ENCODE measurements around the gene SHB.

Gene SHB

DNA sequence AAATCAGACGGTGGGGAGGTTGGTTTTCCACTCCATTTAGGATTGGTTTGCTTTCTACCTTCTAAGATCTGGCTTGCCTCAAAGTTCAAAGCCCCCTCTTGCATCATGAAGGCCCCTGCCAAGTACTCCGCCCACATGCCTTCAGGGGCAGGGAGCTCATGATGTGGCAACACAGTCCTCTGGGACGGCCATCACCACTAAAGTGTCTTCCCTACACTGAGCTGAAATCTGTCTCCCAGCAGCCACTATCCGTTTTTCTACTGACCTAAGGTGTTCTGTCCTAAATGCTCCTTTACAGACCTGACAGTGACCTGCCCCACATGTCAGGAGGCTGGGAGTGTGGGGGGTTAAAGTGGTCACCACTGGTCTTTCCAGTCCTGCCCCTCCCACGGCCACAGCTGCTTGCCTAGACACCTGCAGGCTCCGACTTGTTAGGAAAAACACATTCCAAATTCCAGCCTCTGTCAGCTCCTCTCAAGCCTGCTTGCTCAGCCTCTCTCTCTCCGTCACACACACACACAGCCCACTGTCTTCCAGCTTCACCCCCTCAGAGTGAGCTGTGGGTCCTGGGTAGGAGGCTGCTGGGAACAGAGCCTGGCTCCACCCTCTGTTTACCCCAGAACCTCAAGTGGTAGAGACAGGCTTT is 44.9 kb downstream of the SHB start:
- DNase-seq (ENCODE audit: low read depth in 2 of 2) = no peak

DNA sequence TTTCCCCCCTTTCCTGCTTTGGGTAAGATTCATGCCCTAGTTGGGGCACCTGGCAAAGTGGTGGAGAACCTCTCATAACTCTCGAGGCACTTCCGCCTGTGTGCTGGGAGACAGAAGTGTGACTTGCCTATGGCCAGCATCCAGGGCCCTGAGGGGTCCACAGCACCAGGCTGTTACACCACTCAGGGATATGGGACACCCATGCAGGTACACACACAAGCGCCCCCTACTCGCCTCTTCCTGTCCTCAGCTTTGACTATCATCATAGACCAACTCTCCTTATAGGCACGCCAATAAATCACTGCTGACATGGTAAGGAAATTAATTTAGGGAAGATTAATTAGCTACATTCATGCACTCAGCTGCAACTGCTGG is 45.4 kb downstream of the SHB start:
- no peak for DNase-seq (ENCODE audit: low read depth in 2 of 2)

DNA sequence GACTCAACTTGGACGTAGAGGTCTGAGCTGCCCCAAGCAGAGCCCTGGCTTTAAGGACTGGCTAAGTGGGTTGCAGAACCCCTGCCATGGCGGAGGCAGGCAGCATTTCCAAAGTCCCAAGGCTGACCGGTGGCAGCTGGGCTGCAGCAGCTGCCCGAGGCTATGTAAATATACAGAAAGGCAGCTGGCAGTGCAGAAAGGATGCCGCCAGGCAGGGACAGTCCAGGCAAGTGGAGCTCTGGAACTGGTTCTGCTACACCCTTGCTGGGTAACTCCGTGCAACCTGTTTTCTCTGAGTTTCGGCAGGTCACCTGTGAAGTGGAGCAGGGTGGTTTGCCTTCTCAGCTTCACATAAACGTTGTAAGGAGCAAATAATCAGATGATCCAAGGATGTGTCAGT is 46.0 kb downstream of the SHB start:
- no peak for DNase-seq (ENCODE audit: low read depth in 2 of 2)

DNA sequence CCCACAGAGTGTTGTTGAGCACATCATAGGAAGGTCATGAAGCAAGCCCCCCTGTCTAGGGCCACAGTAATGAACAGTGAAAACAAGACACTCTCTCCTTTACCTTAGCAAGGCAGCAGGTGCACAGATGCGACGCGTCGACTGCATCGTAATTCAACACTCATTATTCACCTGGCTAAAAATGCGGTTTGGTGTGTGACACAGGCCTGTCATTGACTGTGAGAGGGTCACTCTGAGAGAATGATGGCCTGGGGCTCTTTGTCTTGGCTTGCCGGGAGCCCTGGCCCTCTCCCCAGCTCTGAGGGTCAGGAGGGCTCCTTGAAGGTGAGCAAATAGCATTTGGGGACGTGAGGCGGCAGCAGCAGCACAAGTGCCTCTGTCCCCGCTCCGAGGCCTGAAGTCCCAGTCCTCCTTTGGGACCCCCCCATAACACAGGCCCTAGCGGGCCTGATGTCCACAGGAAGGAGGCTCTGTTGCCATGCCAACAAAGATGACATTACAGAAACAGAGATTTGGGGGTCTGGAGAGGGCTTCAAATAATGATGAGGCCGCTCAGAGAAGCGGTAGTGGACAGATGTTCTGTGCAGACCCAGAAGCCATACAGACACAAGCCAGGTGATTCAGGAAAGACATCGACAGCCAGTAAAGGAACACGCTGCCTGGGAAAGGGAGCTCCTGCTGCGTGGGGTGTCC is 46.7 kb downstream of the SHB start:
- no peak for DNase-seq (ENCODE audit: low read depth in 2 of 2)

DNA sequence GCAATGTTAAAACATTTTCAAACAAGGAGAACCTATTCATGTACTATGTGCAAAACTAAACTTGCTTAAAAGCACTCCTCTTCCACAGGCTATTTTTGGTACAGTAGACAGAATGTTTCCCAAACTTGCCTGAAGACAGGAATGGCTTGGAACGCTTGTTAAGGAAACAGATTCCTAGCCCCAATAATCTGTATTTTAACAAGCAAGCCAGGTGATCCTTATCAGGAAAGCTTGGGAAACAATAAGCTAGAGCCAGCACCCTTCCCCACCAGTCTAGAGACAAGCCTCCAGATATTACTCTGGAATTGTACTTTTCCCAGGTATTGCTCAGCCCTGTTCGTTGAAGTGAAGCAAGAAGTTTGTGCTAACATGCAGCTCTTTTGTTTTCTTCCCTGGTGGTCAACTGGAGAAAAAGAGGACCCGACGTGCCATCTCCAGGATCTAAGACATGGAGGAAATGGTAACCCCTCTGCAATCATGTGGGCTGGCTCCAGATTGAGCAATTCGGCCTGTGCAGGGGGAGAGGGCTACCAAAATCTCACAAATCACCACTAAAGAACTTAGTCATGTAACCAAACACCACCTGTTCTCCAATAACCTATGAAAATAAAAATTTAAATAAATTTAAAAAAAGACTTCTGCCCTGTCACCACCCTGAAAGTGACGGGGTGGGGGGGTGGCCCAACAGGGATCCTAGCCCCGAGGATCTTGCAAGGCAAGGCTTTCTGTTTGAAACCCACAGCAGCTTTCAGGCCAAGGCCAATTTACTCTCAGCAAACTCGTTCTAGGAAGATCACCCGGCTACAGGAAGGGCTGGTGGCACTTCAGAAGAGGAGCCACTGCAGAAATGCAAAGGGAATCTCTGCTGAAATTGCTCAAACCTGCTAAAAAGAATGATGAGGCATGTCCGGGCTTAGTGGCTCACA is 48.6 kb downstream of the SHB start:
- no peak for DNase-seq (ENCODE audit: low read depth in 2 of 2)

GRCh38 chr9:38019731-38020130 is 49.3 kb downstream of the SHB start:
- no peak for DNase-seq (ENCODE audit: low read depth in 2 of 2)

GRCh38 chr9:38018958-38019602 is 49.9 kb downstream of the SHB start:
- DNase-seq (ENCODE audit: low read depth in 2 of 2) = no peak

- no peak for DNase-seq (ENCODE audit: low read depth in 2 of 2)
These were observed 50.6 kb downstream of the SHB start for GRCh38 chr9:38018241-38018957.

DNA sequence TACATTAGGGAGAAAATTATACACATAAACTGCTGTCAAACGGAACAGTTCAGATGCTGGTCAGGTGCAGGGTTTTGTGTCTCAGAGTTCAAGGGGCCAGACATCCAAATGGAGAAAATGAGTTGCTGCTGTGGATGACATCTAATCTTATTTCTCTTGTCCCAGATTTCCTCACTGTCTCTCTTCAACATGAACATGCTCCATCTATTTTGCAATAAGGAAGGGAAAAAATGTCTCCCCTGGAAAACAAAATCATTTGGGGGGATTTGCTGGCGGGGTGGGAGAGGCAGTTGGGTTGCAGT is 51.2 kb downstream of the SHB start:
- no peak for DNase-seq (ENCODE audit: low read depth in 2 of 2)

DNA sequence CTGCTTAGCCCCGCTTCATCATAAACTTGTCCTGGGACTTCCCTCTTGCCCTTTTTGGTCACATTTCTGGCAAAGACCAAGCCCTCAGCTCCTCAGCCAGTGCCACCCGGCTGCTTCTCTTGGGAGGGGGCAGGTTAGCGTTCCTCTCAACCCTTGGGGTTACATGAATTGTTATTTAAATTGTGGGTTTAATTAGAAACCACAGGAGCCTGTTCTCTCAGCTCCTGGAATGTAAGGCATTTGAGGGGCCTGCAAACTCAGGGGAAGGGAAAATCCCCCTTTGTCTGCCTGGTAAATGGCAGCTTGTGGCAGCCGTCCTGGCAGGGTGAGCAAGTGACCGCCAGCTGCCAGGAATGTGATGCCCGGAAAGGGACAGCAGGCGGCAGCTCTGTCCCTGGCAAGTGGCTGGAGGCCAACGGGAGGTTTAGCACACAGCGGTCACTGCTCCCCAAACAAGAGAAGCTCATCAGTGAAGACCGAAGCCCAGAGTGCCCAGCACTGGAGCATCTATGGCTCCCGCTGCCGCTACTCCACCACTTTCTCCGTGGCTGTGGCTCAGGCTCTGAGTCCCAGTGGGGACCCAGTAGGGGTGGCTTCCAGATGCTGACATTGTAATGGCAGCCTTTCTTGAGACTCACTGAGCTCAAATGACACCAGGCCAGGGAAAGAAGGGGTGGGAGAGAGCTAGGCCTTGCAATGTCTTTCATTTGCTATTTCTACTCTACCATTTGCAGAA is 51.7 kb downstream of the SHB start:
- no peak for DNase-seq (ENCODE audit: low read depth in 2 of 2)

DNA sequence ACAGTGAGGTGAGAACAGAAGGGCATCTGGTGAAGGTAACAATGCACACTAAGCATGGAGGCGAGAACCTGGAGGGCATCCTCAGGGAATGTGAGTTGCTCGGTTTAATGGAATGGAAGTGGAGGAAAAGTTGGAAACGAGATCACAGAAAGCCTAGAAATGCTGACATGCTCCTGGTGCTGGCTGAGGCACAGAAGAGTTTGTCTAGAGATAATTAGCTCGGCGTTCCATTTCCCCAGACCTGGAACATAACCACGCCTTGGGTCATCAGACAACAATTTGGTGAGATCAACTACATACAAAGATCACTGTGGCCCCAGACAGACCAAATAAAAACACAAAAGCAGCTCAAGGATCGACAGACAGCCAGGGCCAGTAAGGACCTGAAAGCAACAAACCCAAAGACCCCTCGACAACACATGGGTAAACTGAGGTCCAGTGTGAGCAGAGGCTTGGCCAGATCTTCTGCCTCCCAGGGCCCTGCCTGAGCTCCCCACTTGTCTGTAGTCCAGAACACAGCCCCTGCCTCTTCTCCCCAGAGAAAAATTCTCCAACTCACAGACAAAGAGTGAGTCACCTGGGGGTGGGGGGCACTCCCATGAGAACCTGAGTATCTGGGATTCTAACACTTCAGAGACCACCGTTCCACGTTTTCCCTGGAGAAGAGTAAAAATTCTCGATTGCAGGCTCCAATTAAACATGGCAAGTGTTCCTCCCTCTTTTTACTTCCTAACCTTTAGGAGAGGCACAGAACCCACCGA is 52.5 kb downstream of the SHB start:
- no peak for DNase-seq (ENCODE audit: low read depth in 2 of 2)

GRCh38 chr9:38015906-38016305 is 53.1 kb downstream of the SHB start:
- no peak for DNase-seq (ENCODE audit: low read depth in 2 of 2)

DNA sequence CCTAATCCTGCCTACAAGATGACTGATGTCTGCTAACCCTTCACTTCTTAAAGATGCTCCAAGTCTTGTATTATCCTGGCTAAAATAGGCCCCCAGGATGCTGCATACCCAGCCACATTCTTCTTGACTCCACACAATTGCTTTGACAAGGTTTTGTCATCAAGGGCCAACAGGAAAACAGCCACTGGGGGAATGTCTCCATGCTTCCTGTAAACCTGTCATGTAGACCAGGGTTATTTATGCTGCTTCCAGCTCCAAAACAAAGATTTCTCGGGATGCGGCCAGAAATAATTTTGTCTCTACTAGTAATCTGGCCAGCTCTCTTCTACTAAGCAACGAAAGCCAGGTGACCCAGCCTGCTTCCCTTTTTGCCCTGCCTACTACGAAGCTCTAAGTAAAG is 53.8 kb downstream of the SHB start:
- no peak for DNase-seq (ENCODE audit: low read depth in 2 of 2)

DNA sequence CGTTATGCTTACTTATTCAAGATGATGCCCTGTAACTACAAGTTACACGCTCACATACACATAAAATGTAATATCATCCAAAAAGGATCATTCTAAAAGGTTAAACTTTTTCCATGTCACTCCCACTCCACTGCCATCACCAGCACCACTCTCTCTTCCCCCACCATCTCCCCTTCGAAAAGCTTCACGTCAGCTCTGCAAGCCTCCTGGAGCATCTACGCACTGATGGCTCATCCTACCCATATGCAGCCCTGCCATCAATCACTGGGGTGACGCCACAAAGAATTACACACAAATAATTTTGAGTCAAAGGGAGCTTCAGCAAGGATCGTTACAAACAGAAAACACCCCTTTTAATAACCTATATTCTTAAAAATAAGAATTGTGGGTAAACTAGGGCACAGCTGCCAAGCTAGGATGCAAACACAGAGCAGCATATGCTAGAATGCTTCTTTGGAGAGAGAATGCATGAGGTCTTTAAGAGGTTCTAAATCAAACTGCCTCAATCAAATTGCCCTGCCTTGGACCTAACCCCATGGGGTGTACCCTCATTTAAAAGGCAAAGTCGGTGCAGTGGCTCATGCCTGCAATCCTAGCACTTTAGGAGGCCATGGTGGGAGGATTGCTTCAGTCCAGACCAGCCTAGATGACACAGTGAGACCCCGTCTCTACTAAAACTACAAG is 56.1 kb downstream of the SHB start:
- no peak for DNase-seq (ENCODE audit: low read depth in 2 of 2)

- DNase-seq (ENCODE audit: low read depth in 2 of 2) = no peak
These were observed 57.0 kb downstream of the SHB start for GRCh38 chr9:38011991-38012390.

DNA sequence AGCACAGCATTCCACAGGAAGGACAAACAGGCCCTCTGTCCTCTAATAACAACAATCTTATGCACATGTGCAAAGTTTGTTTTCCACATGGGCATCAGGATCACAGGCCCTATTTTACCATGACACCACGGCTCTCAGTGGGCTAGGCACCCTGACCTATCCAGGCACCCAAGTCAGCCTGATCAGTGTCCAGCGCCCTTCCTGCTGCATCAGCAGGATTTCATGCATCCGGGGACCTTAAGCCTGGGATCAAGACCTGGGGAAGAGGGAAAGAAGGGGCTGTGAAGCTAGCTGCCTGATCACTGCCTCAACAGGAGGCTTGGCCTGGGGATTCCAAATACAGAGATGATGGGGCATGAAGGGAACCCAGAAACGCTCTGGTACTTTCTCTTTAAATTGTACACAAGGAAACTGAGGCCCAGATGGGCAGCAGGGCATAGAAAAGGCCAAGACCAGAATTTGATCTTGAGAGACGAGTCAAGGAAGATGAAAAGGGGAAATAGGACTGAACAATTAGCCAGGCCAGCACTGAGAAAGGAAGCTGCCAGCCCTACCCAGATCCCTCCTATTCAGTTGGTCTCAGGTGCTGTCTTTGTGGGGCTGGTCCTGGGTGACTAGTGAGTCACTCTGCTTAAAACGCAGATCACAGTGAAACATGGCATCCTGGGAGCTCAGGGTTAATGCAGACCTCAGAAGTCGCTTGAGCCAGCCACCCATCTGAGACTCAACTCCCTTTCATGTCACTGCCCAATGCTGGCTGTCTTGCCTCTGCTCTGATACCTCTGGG is 57.9 kb downstream of the SHB start:
- DNase-seq (ENCODE audit: low read depth in 2 of 2) = no peak

GRCh38 chr9:38009990-38010389 is 59.0 kb downstream of the SHB start:
- DNase-seq (ENCODE audit: low read depth in 2 of 2) = no peak

DNA sequence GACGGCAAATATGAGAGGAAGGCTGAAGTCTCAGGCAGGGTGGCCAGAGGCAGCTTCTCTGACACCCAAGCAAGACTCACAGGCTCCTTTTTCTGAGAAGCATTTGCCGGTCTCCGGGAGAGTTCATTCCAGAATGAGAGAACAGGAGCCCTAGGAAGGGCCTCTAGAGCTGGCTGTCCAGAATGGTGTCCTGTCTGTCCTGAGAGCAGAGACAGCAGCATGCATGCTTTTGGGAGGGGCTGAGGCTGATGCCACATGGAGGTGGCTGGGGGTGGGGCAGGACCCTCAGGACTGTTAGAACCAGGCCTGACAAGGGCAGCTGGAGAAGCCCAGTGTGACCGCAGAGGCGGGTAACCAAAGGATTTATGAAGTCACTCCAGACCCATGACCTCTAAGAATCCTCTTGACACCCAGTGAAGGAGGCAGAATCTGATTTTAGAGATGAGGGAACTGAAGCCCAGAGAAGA is 60.0 kb downstream of the SHB start:
- DNase-seq (ENCODE audit: low read depth in 2 of 2) = no peak

Data from activated CD4-positive, alpha-beta T cell treated with anti-CD3 and anti-CD28 coated beads for 24 hours (primary cell).